ENCODE data around the gene CEL.
A peak's percentile ranks its signal among the peaks of the same experiment; 100 is the strongest.
"Not testable (repeated sequence)": the region's sequence is repeated elsewhere in the genome, so short reads cannot be mapped to it uniquely, and the experiment has no call there.

Gene CEL

DNA sequence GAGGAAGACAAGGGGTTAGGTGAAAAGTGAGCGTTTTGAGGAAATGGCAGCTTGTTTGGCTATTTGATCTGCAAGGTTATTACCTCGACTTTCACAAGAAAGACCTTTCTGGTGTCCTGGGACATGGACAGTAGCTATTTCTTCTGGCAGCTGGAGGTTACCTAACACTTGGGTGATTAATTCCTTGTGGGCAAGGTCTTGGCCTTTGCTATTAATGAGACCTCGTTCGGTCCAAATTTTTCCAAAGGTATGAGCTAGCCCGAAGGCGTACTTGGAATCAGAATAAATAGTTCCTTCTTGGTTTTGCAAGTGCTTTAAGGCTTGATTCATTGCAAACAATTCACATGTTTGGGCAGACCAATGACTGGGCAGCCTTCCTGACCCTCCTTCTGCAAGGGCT, 26.1 kb upstream of the CEL start:
- DNase-seq (ENCODE audit: low read depth in 1 of 2, low spot score in 1 of 2): peak in 1 of 2 experiments; percentile 44
- Histone ChIP-seq H3K27ac (replicated peaks) (peak overlapping the region; percentile 97), H3K27me3 (ENCODE audit: insufficient read depth, poor library complexity, severe bottlenecking) (no peaks in the 10 kb centered on the region), H3K4me3 (replicated peaks; ENCODE audit: insufficient read depth, low read length) (peak overlapping the region; percentile 79)
- peak; percentile 72; the same call in 1 of the 2 replicates for TF ChIP-seq SPI1 (IDR thresholded peaks at IDR 0.05; ENCODE audit: borderline replicate concordance, low read depth)
- no peak for TF ChIP-seq GABPA (IDR thresholded peaks at IDR 0.05; ENCODE audit: low read depth)

DNA sequence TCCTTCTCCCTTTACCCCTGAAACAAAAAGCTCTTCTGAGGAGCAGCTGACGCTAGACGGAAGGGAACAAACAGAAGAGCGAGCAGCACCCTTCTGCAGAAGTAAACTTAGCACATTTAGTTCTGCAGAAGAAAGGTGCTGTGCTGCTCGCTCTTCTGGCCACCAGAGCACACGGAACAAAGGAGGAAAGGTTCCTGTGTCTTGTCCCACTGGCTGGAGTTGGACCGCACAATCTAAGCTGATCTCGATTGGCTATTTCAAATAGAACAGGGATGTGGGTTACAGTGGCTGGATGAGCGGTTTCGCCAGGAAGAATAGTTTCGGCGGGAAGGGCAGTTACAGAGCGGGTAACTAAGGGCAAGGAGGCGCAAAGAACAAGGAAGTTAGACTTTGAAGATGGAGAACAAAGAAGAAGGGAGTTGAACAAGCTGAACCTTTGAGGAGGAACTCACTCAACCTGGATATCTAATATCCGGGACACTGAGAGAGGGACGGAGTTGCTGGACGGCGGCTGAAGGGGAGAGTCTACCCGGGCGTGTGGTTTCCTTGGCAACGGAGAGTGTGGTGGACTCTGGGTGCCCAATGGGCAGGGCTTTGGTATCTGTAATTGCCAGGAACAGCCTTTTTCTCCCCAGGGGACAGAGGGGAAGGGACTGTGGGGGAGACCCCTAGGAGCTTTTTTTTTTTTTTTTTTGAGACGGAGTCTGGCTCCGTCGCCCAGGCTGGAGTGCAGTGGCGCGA, 23.8 kb upstream of the CEL start:
- peak in 1 of 2 experiments; percentile 91 for DNase-seq (ENCODE audit: low read depth in 1 of 2, low spot score in 1 of 2)
- TF ChIP-seq, protein P1, sequence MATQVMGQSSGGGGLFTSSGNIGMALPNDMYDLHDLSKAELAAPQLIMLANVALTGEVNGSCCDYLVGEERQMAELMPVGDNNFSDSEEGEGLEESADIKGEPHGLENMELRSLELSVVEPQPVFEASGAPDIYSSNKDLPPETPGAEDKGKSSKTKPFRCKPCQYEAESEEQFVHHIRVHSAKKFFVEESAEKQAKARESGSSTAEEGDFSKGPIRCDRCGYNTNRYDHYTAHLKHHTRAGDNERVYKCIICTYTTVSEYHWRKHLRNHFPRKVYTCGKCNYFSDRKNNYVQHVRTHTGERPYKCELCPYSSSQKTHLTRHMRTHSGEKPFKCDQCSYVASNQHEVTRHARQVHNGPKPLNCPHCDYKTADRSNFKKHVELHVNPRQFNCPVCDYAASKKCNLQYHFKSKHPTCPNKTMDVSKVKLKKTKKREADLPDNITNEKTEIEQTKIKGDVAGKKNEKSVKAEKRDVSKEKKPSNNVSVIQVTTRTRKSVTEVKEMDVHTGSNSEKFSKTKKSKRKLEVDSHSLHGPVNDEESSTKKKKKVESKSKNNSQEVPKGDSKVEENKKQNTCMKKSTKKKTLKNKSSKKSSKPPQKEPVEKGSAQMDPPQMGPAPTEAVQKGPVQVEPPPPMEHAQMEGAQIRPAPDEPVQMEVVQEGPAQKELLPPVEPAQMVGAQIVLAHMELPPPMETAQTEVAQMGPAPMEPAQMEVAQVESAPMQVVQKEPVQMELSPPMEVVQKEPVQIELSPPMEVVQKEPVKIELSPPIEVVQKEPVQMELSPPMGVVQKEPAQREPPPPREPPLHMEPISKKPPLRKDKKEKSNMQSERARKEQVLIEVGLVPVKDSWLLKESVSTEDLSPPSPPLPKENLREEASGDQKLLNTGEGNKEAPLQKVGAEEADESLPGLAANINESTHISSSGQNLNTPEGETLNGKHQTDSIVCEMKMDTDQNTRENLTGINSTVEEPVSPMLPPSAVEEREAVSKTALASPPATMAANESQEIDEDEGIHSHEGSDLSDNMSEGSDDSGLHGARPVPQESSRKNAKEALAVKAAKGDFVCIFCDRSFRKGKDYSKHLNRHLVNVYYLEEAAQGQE (IDR thresholded peaks at IDR 0.05; ENCODE audit: insufficient replicate concordance, low read depth): peak; percentile 48
- peak; percentile 79 for TF ChIP-seq POLR2AphosphoS5 (IDR thresholded peaks at IDR 0.05; ENCODE audit: low read depth)
- no peak for TF ChIP-seq CTCF (IDR thresholded peaks at IDR 0.05; ENCODE audit: insufficient read depth, low read length)
- peak; percentile 44 for TF ChIP-seq GABPA (IDR thresholded peaks at IDR 0.05; ENCODE audit: low read depth)
- TF ChIP-seq SPI1 (IDR thresholded peaks at IDR 0.05; ENCODE audit: borderline replicate concordance, low read depth): peak; percentile 15; the same call in 1 of the 2 replicates
- Histone ChIP-seq H3K27ac (replicated peaks) (peak overlapping the region; percentile 97), H3K27me3 (ENCODE audit: insufficient read depth, poor library complexity, severe bottlenecking) (no peaks in the 10 kb centered on the region), H3K4me3 (replicated peaks; ENCODE audit: insufficient read depth, low read length) (peak overlapping the region; percentile 20)

DNA sequence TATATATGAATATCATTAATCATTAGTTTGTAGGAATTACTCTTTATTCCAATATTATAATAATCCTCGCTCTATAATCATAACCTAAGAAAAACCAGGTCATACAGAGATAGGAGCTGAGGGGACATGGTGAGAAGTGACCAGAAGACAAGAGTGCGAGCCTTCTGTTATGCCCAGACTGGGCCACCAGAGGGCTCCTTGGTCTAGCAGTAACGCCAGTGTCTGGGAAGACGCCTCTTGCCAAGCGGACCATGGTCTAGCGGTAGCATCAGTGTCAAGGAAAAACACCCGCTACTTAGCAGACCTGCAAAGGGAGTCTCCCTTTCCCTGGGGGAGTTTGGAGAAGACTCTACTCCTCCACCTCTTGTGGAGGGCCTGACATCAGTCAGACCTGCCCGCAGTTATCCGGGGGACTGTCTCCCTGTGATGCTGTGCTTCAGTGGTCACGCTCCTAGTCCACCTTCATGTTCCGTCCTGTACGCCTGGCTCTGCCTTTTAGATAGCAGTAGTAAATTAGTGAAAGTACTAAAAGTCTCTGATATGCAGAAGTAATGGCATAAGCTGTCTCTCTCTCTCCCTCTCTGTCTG, 20.8 kb upstream of the CEL start:
- H3K4me3 ChIP-seq (replicated peaks; ENCODE audit: insufficient read depth, low read length); H3K27ac ChIP-seq (replicated peaks); H3K27me3 ChIP-seq (ENCODE audit: insufficient read depth, poor library complexity, severe bottlenecking): not testable (repeated sequence)
- TF ChIP-seq CTCF (IDR thresholded peaks at IDR 0.05; ENCODE audit: insufficient read depth, low read length): peak; percentile 14
- peak in 1 of 2 experiments; percentile 47 for DNase-seq (ENCODE audit: low read depth in 1 of 2, low spot score in 1 of 2)

GRCh38 chr9:133041958-133042357, 19.8 kb upstream of the CEL start:
- no peak overlapping the region for H3K4me3 ChIP-seq (replicated peaks; ENCODE audit: insufficient read depth, low read length)
- H3K27me3 ChIP-seq (ENCODE audit: insufficient read depth, poor library complexity, severe bottlenecking): no peaks in the 10 kb centered on the region
- TF ChIP-seq POLR2AphosphoS5 (IDR thresholded peaks at IDR 0.05; ENCODE audit: low read depth) (peak; percentile 19; the same call in 1 of the 2 replicates), CTCF (IDR thresholded peaks at IDR 0.05; ENCODE audit: insufficient read depth, low read length) (no peak)
- DNase-seq (ENCODE audit: low read depth in 1 of 2, low spot score in 1 of 2): no peak
- H3K27ac ChIP-seq (replicated peaks): no peak overlapping the region

DNA sequence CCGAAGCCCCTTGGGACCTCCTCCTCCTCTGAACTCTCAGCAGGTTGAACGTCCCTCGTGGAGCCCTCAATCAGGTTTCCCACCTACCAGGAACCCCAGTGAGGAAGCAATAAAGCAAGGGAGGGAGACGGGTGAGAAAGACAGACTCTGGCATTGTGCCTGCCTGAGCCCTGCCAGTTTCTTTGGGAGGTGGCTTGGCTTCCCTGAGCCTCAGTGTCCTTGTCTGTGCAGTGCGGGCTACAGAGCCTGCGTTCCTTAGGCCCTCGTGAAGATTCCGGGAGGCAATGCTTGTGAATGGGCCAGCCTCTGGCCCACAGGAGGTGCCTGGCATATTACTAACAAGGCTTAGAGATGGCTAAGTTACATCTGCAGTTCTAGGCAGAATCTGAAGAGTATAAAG, 19.1 kb upstream of the CEL start:
- H3K27me3 ChIP-seq (ENCODE audit: insufficient read depth, poor library complexity, severe bottlenecking): no peaks in the 10 kb centered on the region
- no peak for DNase-seq (ENCODE audit: low read depth in 1 of 2, low spot score in 1 of 2)
- H3K4me3 ChIP-seq (replicated peaks; ENCODE audit: insufficient read depth, low read length): no peak overlapping the region
- TF ChIP-seq, protein P1 (IDR thresholded peaks at IDR 0.05; ENCODE audit: insufficient replicate concordance, low read depth): no peak
- no peak for TF ChIP-seq CTCF (IDR thresholded peaks at IDR 0.05; ENCODE audit: insufficient read depth, low read length)
- TF ChIP-seq GABPA (IDR thresholded peaks at IDR 0.05; ENCODE audit: low read depth): no peak
- TF ChIP-seq SPI1 (IDR thresholded peaks at IDR 0.05; ENCODE audit: borderline replicate concordance, low read depth): no peak
- no peak; the same call in 1 of the 2 replicates for TF ChIP-seq POLR2AphosphoS5 (IDR thresholded peaks at IDR 0.05; ENCODE audit: low read depth)
- H3K27ac ChIP-seq (replicated peaks): no peak overlapping the region

Data from HL-60 (cell line).